PC-9 (cell line): Measurements from ENCODE around the gene YIPF5. TPM values are rescaled to one million over a fixed set of nuclear protein-coding genes. Genes with fewer than 3 reads are reported as not detected.

Experiments used
- BruUV-seq: library from RNA; stranded (reverse); fragments of 400-500 nt; replicated peaks from 2 replicates; lab custom pipeline; 2021; lab: Mats Ljungman, UMichigan
- CTCF ChIA-PET: fragments of 300-600 bp; sonication (Branson Sonifier 250); formaldehyde crosslinking; loops from one replicate; lab custom pipeline; 2022; ENCODE audit warnings: antibody characterized with exemption; lab: Charles Lee
- POLR2A ChIA-PET: fragments of 300-600 bp; sonication (Branson Sonifier 250); formaldehyde crosslinking; loops from one replicate; lab custom pipeline; 2022; ENCODE audit warnings: antibody characterized with exemption; ENCODE audit not compliant: unreplicated experiment; lab: Charles Lee
- DNase-seq, 2 experiments: peaks; one replicate each; pipeline versions ENCODE4 v3.0.0 to v3.0.0-alpha.2; 2015 to 2022; ENCODE audit warnings: mixed read lengths in 1 of 2
- H2AFZ ChIP-seq: fragments of 200-600 bp; sonication (generic); 2 replicates; pipeline ENCODE4 v1.8.1; 2017; ENCODE audit warnings: antibody characterized with exemption
- H3F3A ChIP-seq: fragments of 200-600 bp; sonication (generic); 2 replicates; pipeline ENCODE4 v1.8.1; 2017; ENCODE audit warnings: antibody characterized with exemption, mild to moderate bottlenecking, low read depth; ENCODE audit not compliant: insufficient read depth
- H3K27ac ChIP-seq: fragments of 200-600 bp; sonication (generic); 2 replicates; pipeline ENCODE4 v1.6.1; 2016; ENCODE audit warnings: mixed run types
- H3K27me3 ChIP-seq: fragments of 200-600 bp; sonication (generic); 2 replicates; pipeline ENCODE4 v1.6.1; 2016; ENCODE audit warnings: low read depth, mixed run types; ENCODE audit not compliant: insufficient read depth
- H3K36me3 ChIP-seq: fragments of 200-600 bp; sonication (generic); 2 replicates; pipeline ENCODE4 v1.6.1; 2016; ENCODE audit warnings: low read depth, mixed run types
- H3K4me1 ChIP-seq: fragments of 200-600 bp; sonication (generic); replicated peaks from 2 replicates; pipeline ENCODE4 v1.6.1; 2016; ENCODE audit warnings: mixed run types; ENCODE audit not compliant: insufficient read depth
- H3K4me2 ChIP-seq: fragments of 200-600 bp; sonication (generic); 2 replicates; pipeline ENCODE4 v1.6.1; 2017; ENCODE audit warnings: mixed run types
- H3K4me3 ChIP-seq: fragments of 200-600 bp; sonication (generic); 2 replicates; pipeline ENCODE4 v1.6.1; 2016; ENCODE audit warnings: mixed run types
- H3K79me2 ChIP-seq: fragments of 200-600 bp; sonication (generic); 2 replicates; pipeline ENCODE4 v1.6.1; 2017; ENCODE audit warnings: low read depth, mixed run types
- H3K9me2 ChIP-seq: fragments of 200-600 bp; sonication (generic); 2 replicates; pipeline ENCODE4 v1.8.1; 2017; ENCODE audit warnings: mild to moderate bottlenecking; ENCODE audit not compliant: insufficient read depth
- H3K9me3 ChIP-seq: fragments of 200-600 bp; sonication (generic); 2 replicates; pipeline ENCODE4 v1.8.1; 2016; ENCODE audit warnings: low read depth; ENCODE audit not compliant: insufficient read depth
- H4K20me1 ChIP-seq: fragments of 200-600 bp; sonication (generic); 2 replicates; pipeline ENCODE4 v1.8.1; 2017; ENCODE audit not compliant: insufficient read depth
- CTCF ChIP-seq: fragments of 200-600 bp; sonication (generic); conservative IDR thresholded peaks from 2 replicates; pipeline ENCODE4 v1.6.1; 2017; ENCODE audit warnings: mixed run types, antibody characterized with exemption, mild to moderate bottlenecking, moderate library complexity
- EZH2 ChIP-seq: fragments of 200-600 bp; sonication (generic); IDR thresholded peaks from 2 replicates; pipeline ENCODE4 v1.8.0; 2017; ENCODE audit warnings: antibody characterized with exemption, low read depth
- intact Hi-C: fragments of 100-400 bp; cut with micrococcal nuclease; formaldehyde crosslinking; loops from one replicate; pipeline ENCODE4 v1.10.0; 2022; ENCODE audit not compliant: unreplicated experiment
- total RNA-seq: library from RNA; stranded (reverse); gene quantifications from 2 replicates; pipeline ENCODE4 v1.2.3, GENCODE V29; 2021

The YIPF5 gene
- total RNA-seq, 1 experiment from 2014 or later = 65.8 TPM

- TF ChIP-seq CTCF (no peak), EZH2 (no peak)
- Histone ChIP-seq H2AFZ (peak overlapping the region; percentile 17; the same call in 1 of the 2 replicates), H3K4me3 (no peak overlapping the region), H4K20me1 (no peaks in the 10 kb centered on the region), H3F3A (no peaks in the 10 kb centered on the region), H3K9me2 (no peaks in the 10 kb centered on the region), H3K79me2 (no peaks in the 10 kb centered on the region), H3K9me3 (0 out of 2 replicates have a peak, but pooled peaks cover 4% of the 10 kb centered on the region), H3K4me1 (peaks cover 20% of the 10 kb centered on the region), H3K36me3 (no peaks in the 10 kb centered on the region), H3K4me2 (peak overlapping the region; percentile 48), H3K27me3 (no peaks in the 10 kb centered on the region), H3K27ac (no peak overlapping the region)
- DNase-seq = no peak
- intact Hi-C loops = loop anchor here (5.0 to 10.0 kb wide), 4 partner anchors 1268 to 1533 kb away; no protein-coding TSS in a partner anchor
- no TSS peak for BruUV-seq
- POLR2A ChIA-PET = interaction anchor here (0.8 kb wide), 1 partner anchor 52 kb away, joined by 3 read pairs; no protein-coding TSS in a partner anchor
- CTCF ChIA-PET = no interaction called here
Measured at GRCh38 chr5:144189800-144190429, 19.5 kb upstream of the YIPF5 start.

GRCh38 chr5:144187699-144188294 is 17.3 kb upstream of the YIPF5 start:
- POLR2A ChIA-PET = interaction anchor here (0.6 kb wide), 1 partner anchor 1988 kb away, joined by 11 read pairs; no protein-coding TSS in a partner anchor
- TF ChIP-seq EZH2 (no peak), CTCF (no peak)
- H3F3A ChIP-seq = no peaks in the 10 kb centered on the region
- H3K79me2 ChIP-seq = no peaks in the 10 kb centered on the region
- peaks cover 20% of the 10 kb centered on the region for H3K4me1 ChIP-seq
- no TSS peak for BruUV-seq
- peak overlapping the region; percentile 29; the same call in 1 of the 2 replicates for H3K4me2 ChIP-seq
- DNase-seq = peak; percentile 45 to 63
- no peak overlapping the region for H2AFZ ChIP-seq
- H3K9me2 ChIP-seq = no peaks in the 10 kb centered on the region
- H3K36me3 ChIP-seq = no peaks in the 10 kb centered on the region
- 0 out of 2 replicates have a peak, but pooled peaks cover 4% of the 10 kb centered on the region for H3K9me3 ChIP-seq
- no peak overlapping the region for H3K4me3 ChIP-seq
- no peak overlapping the region for H3K27ac ChIP-seq
- intact Hi-C loops = loop anchor here (5.0 to 10.0 kb wide), 2 partner anchors 1303 to 1470 kb away; no protein-coding TSS in a partner anchor
- no peaks in the 10 kb centered on the region for H4K20me1 ChIP-seq
- no peaks in the 10 kb centered on the region for H3K27me3 ChIP-seq
- CTCF ChIA-PET = interaction anchor here (0.5 kb wide), 1 partner anchor 232 kb away, joined by 3 read pairs; no protein-coding TSS in a partner anchor

- H3K4me3 ChIP-seq = no peak overlapping the region
- no peak for TF ChIP-seq EZH2
- peak; percentile 83 for TF ChIP-seq CTCF
- H3F3A ChIP-seq = no peaks in the 10 kb centered on the region
- no peak overlapping the region for H3K27ac ChIP-seq
- H3K9me2 ChIP-seq = no peaks in the 10 kb centered on the region
- no peaks in the 10 kb centered on the region for H3K79me2 ChIP-seq
- H3K4me2 ChIP-seq = no peak overlapping the region
- POLR2A ChIA-PET = interaction anchor here (0.5 kb wide), 1 partner anchor 215 kb away, joined by 3 read pairs; no protein-coding TSS in a partner anchor
- DNase-seq = no peak
- intact Hi-C loops = loop anchor here (10.0 kb wide), 1 partner anchor 1299 kb away; no protein-coding TSS in a partner anchor
- H4K20me1 ChIP-seq = no peaks in the 10 kb centered on the region
- H2AFZ ChIP-seq = no peak overlapping the region
- peaks cover 12% of the 10 kb centered on the region for H3K4me1 ChIP-seq
- no peaks in the 10 kb centered on the region for H3K9me3 ChIP-seq
- CTCF ChIA-PET = no interaction called here
- no peaks in the 10 kb centered on the region for H3K27me3 ChIP-seq
- no peaks in the 10 kb centered on the region for H3K36me3 ChIP-seq
- BruUV-seq = no TSS peak
Measured at GRCh38 chr5:144183254-144183889, 12.9 kb upstream of the YIPF5 start.
